GM18505 (cell line): ENCODE measurements around the gene SAMD8.
"Not testable (repeated sequence)": the region's sequence is repeated elsewhere in the genome, so short reads cannot be mapped to it uniquely, and the experiment has no call there.

Experiments
- ATAC-seq: cut with Tn5 transposase; IDR thresholded peaks from one replicate; pipeline ENCODE4 v1.9.1; 2021; ENCODE audit not compliant: unreplicated experiment
- POLR2A ChIP-seq: IDR thresholded peaks from 4 replicates; pipeline ENCODE4 v1.6.1; 2011; ENCODE audit warnings: borderline replicate concordance; ENCODE audit not compliant: insufficient read depth, insufficient read length; ENCODE audit errors: extremely low read depth

Gene SAMD8

DNA sequence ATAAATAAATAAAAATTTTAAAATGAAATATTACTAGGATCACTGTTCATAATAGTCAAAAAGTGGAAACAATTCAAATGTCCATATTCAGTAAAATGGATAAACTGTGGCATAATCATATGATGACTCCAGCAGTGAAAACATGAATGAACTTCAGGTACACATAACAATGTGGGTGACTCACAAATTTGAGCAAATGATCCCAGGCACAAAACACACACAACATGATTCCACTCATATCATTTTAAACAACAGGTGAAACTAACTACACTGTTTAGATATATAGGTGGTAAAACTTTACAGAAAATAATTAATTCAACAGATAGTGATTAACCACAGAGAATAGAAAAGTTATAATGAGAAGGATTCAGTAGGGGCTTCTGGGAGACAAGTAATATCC, 14.7 kb upstream of the SAMD8 start:
- ATAC-seq, result no peak
- TF ChIP-seq POLR2A, result no peak

DNA sequence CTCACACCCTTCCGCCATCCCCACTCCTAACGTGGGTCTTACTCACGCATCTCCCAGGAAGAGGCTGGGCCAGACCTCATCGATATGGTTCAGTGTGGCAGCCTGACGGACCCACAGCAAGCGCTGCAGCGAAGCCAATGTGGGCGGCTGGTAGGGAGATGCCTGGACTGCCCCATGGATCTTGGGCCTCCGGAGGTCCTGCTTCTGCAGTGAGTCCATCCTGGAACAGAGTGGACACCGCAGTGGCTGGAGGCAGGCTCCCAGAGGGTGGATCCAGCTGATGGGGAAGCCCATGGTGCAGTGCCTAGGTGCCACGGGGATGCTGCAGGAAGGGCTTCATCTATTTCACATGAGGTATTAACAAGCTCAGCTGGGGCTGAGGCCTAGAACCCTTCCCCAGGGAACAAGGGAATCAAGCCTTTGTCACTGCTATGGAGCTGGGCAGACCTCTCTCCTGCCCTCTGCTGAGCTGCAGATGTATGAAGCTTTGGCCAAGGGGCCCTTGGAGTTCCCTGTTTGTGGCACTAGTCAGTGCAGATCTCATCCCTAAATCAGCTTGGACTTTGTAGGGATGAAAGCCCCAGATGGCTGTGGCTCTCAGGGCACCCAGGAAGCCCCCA, 13.7 kb upstream of the SAMD8 start:
- no peak for TF ChIP-seq POLR2A
- no peak for ATAC-seq

DNA sequence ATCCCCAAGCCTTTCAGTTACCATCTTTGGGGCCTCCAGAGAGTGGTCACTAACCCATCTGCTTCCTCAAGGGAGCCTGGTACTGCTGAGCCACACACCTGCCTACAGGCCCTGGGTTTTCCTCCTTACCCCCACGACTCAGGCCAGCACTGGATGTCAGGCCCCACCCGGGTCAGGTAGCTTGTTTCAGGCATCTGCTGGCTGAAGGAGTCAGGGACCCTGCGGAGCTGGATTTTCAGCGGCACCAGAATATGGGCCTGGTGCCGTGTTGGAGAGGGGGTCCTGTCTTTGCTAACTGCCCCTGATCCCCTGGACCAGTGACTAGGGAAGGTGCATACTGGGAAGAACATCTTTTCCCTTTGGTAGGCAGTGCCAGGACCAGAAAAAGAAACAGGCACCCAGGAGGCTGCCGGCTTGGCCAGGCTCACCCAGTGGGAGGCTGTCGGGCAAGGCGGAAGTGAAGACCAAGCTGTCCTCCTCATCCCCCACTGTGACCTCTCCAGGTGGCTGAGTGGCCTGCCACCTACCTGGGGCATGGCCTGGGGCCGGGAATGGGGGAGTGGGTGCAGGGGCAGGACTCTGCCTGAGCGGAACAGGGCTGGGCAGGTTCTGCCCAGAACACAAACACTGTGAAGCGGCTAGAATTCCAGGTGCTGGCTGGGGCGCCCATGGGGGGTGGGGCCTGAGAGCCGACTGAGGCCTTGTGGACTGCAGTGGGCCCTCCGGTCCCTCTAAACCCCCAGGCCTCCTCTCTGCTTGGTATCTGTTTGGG, 12.4 kb upstream of the SAMD8 start:
- ATAC-seq, result no peak
- TF ChIP-seq POLR2A, result no peak

DNA sequence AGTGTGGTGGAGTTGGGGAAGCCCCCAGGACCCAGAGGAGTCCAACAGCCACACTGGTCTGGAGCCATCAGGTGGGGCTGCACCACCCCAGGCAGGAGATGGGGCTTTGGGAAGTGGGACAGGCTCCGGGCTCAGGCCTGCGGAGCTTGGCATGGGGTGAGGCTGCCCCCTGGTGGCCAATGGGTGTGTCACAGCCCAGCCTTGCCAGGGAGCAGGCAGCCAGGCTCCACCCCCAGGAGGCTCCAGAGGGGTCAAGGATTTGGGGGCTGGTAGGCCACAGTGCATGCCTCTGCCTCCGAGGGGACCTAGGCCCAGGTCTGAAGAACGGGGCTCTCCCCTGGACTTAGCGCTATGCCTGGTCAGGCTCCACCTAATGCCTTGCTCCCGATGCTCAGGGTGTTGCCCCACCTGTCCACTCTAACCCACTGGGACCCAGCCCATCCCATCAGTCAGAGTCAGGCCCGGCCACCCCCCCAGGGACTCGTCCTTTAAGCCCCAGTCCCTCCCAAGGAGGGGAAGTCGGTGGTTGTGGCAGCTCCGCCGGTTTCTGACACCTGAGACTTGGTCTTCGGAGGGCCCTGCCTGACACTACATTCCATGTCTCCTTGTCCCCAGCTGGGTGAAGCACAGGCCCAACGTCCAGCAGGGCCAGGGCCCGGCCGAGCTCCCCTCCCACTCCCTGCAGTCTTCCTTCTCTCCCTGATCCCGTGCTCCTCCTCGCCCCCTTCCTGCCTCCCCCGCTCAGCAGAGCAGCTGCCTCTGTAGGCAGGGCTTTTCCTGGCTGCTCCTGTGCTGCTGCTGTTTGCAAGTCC, 11.3 kb upstream of the SAMD8 start:
- peak; percentile 73 for ATAC-seq
- TF ChIP-seq POLR2A, result no peak

DNA sequence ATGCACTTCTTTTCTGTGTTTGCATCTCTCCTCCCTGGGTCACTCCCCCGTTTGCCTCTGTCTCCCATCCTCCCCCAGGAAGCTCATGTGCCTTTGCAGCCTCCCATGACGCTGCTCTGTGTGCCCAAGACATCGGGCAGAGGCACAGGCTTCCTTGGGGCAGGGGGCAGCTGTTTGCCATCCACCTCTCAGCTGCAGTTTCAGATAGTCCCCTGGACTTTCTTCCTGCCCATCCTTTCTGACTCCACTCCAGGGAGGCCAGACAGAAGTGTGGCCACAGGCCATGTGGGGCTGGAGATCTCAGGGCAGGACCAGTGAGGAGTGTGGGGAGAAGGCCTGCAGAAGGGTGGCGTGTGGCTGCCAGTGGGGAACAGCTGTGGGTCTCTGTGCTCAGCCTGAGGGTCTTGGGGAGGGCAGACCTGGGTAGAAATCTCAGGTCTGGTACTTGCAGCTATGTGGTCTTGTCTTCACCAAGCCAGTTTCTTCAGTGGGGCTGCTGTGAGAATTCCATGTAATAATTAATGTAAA, 10.6 kb upstream of the SAMD8 start:
- no peak for TF ChIP-seq POLR2A
- no peak for ATAC-seq

DNA sequence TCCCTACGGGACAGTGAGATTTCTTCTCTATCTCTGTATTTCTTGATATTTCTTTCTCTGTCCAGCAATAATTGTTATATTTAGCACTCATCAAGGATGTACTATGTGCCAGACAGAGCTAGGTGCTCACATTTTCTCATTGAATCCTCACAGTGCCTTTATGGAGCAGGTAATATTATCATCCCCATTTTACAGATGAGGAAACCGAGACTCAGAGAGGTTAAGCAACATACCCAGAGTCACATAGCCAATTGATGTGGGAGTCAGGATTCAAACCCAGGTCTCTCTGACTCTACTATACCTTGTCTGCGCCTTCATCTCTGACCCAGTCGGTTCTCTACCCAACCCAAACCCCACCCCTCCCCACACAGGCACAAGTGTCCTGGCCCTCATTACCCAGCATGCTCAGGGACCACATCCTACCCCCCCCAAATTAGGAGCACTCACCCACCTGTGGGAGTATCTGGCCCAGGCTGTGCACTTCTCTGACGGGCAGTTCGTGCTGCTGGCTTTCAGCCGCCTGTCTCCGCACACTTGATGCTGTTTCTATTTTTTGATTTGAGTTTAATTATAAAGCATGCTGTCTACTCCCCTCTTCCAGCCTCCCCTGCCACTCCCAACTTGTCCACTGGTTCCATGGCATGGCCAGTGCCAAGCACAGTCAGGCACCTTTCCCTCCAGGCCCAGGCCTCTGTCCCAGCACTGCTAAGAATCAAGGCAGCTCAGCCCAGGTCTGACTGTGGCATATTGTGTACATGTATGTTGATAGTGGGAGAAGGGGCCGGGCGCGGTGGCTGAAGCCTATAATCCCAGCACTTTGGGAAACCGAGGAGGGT, 9.8 kb upstream of the SAMD8 start:
- ATAC-seq, result no peak
- TF ChIP-seq POLR2A, result no peak

DNA sequence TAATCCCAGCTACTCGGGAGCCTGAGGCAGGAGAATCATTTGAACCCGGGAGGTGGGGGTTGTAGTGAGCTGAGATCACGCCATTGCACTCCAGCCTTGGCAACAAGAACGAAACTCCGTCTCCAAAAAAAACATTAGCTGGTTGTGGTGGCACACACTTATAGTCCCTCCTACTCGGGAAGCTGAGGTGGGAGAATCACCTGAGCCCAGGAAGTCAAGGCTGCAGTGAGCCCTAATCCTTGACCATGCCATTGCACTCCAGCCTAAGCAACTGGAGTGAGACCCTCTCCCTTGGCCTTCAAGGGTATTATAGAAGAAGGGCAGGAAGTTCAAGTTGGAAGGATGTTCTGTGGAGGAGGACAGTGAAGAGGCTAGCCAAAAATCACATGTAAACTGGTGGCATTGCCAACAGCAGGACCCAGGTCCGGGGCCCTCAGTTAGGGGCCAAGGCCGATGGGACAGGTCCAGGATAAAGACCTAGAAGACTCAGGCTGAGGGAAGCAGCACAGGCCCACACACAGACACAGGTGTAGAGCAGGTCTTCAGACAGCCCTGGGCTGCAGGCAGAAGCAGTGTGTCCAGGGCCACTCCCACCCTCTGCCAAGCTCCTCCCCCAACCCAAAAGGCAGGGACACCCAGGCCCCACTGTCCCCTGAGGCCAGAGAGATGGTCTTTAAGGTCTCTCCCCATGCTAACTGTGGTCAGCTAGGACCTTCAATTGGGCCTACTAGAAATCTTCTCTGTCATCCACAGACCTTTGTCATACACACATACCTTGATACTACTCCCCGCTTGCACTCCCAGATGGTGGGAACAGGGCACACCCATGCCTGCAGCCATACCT, 8.4 kb upstream of the SAMD8 start:
- ATAC-seq, result no peak

DNA sequence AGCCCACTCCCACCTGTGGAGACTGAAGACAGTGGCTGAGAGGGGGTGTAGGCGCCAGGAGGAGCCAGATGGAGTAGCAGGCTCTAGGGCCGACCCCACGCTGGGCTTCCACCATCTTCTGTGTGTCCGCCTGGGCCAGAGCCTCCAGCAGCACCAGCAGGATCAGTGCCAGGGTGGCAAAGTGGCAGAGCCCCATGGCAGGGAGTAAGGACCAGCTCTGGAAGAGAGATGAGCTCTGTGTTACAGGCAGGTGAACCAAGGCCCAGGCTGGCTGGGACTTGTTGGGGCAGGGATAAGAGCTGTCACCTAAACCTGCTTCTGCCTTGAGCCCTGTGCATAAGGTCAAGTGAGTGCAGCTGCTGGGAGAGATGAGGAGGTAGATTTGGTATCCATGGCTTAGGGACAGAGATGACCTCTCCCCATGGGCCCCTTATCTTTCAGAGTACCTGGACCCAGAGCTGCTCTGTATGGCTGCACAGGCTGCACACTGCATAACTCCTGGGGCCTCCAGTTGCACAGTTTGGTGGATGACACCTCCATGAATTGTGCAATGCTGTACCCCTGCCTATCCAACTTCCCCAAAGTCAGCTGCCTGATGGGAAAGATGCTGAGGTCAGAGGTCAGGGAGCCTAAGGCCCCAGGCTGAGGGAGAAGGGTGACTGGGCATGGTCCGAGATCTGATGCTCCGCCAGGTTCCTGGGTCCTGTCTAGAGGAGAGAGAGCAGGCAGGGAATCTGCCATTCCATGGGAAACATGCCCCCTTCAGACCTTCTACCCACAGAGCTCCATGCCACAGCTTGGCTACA, 7.4 kb upstream of the SAMD8 start:
- no peak for TF ChIP-seq POLR2A

More for the DNA sequence above, 8.4 kb upstream of the SAMD8 start:
- no peak for TF ChIP-seq POLR2A

DNA sequence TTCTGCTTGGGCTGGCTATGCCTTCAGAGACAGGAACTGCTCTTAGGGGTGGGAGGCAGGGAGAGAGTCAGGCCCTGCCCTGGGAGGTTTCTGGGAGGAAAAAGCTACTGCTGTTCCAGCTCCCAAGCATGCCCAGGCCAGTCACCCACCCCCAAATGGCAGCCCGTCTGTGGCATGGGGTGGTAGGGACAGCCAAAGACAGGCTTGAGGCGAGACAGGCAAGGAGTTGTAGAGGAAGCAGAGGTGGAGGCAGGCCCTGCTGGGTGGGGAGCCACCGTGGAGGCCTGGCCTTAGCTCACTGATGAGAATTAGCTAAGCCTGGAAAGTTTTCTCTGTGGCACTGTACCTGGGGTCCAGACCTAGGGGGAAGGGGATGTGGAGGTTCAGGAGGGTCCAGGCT, 6.6 kb upstream of the SAMD8 start:
- no peak for TF ChIP-seq POLR2A
- ATAC-seq, result no peak

More for the DNA sequence above, 7.4 kb upstream of the SAMD8 start:
- no peak for ATAC-seq

DNA sequence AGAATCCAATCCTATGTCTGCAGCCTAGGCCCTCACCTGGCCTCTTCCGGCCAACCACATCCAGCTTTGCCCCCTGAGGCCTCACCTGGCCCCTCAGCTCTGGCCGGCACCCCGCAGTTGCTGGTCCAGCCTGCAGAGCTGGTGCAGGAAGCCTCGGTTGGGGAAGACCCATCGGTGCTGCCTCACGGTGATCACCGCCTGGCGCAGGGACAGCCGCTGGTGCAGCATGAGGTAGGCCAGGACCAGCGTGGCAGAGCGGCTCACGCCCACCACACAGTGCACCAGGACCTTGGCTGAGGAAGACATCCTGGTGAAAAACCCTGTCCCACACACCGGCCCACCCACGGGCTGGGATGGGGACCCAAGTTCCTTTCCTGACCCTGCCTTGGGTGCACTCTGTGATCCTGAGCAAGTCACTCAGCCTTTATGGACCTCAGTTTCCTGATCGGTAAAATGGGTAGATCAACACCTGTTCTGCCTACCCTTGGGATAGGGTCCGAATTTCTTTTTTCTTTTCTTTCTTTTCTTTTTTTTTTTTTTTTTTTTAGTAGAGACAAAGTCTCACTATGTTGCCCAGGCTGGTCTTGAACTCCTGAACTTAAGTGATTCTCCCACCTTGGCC, 5.8 kb upstream of the SAMD8 start:
- no peak for TF ChIP-seq POLR2A

DNA sequence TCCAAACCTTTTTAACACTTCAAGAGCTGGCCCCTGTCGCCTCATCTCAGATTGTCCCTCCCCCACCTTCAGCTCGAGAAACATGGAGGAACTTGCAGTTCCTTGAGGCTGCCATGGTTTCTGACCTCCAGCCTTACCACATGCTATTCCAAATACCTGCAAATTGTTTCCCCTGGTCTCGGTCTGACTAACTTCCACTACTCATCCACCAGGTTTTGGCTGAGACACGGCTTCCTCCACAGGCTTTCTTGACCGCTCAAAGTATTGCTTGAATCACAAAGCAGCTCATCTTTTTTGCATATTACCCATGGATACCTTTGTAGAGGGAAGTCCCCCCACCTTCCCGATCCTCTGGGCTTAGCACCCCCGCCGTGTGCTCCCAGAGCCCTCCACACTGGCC, 5.2 kb upstream of the SAMD8 start:
- ATAC-seq, result no peak
- no peak for TF ChIP-seq POLR2A

More for the DNA sequence above, 5.8 kb upstream of the SAMD8 start:
- no peak for ATAC-seq

DNA sequence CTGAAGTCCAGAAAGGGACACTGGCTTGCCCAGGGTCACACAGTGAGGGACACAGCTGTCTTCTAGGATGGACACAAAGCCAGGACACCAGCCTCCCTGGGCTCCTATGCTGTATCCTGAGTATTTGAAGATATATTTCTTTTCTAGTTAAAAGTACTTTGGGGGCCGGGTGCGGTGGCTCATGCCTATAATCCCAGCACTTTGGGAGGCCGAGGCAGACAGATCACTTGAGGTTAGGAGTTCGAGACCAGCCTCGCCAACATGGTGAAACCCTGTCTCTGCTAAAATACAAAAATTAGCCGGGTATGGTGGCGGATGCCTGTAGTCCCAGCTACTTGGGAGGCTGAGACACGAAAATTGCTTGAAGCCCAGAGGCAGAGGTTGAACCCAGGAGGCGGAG, 4.6 kb upstream of the SAMD8 start:
- not testable (repeated sequence) for ATAC-seq
